Lower leg skin (tissue), 3 donors: ENCODE results near the gene IRF8.

Source experiments
- POLR2A ChIP-seq, 2 donors: fragments of 450-650 bp; IDR thresholded peaks; one replicate each; pipeline ENCODE4 v1.6.1; 2016 to 2017; ENCODE audit warnings: antibody characterized with exemption in 2 of 2, mild to moderate bottlenecking in 1 of 2, moderate library complexity in 1 of 2
- TF ChIP-seq, protein P1 (sequence below), 3 donors: fragments of 450-650 bp; IDR thresholded peaks; one replicate each; pipeline ENCODE4 v1.5.1; 2016; ENCODE audit warnings: antibody characterized with exemption in 3 of 3, mild to moderate bottlenecking in 3 of 3, moderate library complexity in 2 of 3

DNA sequence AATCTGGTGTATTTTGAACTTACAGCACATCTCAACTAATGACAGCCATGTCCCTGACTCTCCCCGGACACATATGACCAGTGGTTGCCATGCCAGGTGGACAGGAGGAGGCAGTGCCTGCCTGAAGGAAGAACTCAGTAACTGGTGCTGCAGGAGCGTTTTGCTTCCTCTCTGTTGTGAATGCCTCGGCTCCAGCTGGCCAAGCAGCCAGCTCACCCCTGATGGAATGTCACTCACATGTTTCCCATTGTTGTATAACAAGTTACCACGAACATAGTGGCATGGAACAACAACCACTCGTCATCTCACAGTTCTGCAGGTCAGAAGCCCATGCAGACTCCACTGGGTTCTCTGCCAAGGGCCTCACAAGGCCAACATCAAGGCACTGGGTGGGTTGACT lies 20.1 kb upstream of the IRF8 start:
- TF ChIP-seq, protein P1, sequence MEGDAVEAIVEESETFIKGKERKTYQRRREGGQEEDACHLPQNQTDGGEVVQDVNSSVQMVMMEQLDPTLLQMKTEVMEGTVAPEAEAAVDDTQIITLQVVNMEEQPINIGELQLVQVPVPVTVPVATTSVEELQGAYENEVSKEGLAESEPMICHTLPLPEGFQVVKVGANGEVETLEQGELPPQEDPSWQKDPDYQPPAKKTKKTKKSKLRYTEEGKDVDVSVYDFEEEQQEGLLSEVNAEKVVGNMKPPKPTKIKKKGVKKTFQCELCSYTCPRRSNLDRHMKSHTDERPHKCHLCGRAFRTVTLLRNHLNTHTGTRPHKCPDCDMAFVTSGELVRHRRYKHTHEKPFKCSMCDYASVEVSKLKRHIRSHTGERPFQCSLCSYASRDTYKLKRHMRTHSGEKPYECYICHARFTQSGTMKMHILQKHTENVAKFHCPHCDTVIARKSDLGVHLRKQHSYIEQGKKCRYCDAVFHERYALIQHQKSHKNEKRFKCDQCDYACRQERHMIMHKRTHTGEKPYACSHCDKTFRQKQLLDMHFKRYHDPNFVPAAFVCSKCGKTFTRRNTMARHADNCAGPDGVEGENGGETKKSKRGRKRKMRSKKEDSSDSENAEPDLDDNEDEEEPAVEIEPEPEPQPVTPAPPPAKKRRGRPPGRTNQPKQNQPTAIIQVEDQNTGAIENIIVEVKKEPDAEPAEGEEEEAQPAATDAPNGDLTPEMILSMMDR (IDR thresholded peaks at IDR 0.05): no peak
- TF ChIP-seq POLR2A (IDR thresholded peaks at IDR 0.05): no peak
